ENCODE data around the gene DUSP10.
A peak's percentile ranks its signal among the peaks of the same experiment; 100 is the strongest.

The DUSP10 gene

DNA sequence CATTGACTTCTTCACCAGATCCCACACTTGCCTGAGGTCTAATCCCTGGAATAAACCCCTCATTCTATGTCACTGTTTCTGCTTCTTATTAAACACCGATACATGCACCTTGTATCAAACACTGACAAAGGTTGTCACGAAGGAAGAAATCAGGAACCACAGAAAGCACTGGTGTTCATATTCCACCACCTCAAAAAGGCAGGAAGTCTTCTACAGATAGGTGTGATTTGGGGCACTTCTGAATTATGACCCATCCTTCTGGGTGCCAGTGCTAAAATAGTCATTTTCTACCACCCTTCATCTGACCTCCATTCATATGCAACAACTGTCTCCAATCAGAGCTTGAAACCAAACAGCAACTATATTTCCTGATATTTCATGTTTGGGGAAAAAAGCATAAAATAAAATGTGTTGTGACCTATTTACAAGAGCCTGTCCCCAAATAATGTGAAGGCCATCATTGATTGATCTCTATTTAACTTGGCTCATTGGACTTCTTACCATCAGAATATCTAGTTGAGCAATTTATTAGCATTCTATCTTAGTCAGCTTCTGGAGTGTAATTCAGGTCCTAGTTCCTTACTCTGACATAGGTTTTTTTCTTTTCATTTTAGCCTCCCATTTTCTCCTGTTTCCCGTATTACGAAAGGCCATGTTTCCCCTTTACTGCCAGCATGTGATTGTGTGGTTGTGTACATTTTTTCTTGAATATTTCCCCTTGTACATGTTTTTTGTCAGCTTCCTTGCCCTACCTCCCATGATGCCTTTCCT lies 43.1 kb downstream of the DUSP10 start:
- TF ChIP-seq, protein P1, sequence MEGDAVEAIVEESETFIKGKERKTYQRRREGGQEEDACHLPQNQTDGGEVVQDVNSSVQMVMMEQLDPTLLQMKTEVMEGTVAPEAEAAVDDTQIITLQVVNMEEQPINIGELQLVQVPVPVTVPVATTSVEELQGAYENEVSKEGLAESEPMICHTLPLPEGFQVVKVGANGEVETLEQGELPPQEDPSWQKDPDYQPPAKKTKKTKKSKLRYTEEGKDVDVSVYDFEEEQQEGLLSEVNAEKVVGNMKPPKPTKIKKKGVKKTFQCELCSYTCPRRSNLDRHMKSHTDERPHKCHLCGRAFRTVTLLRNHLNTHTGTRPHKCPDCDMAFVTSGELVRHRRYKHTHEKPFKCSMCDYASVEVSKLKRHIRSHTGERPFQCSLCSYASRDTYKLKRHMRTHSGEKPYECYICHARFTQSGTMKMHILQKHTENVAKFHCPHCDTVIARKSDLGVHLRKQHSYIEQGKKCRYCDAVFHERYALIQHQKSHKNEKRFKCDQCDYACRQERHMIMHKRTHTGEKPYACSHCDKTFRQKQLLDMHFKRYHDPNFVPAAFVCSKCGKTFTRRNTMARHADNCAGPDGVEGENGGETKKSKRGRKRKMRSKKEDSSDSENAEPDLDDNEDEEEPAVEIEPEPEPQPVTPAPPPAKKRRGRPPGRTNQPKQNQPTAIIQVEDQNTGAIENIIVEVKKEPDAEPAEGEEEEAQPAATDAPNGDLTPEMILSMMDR (IDR thresholded peaks at IDR 0.05; ENCODE audit: insufficient read depth, low read length, missing control alignments) = no peak
- H3K4me3 ChIP-seq (ENCODE audit: low read depth, low read length) = no peak overlapping the region
- ChIA-PET CTCF (interaction anchor here (0.8 to 1.7 kb wide), 2 partner anchors 8 to 45 kb away, joined by 3 to 4 read pairs; no protein-coding TSS in a partner anchor), POLR2A (interaction anchor here (0.6 to 1.3 kb wide), 4 partner anchors 20 to 260 kb away, joined by 3 to 7 read pairs (median 5); partner anchors contain the start of gene DUSP10)
- DNase-seq (ENCODE audit: low read depth, low spot score) = no peak

- POLR2A ChIA-PET = interaction anchor here (1.3 kb wide), 1 partner anchor 20 kb away, joined by 6 read pairs; no protein-coding TSS in a partner anchor
- no peak overlapping the region for H3K4me3 ChIP-seq (ENCODE audit: low read depth, low read length)
- DNase-seq (ENCODE audit: low read depth, low spot score) = peak; percentile 56
- TF ChIP-seq, protein P1 (IDR thresholded peaks at IDR 0.05; ENCODE audit: insufficient read depth, low read length, missing control alignments) = no peak
- CTCF ChIA-PET = interaction anchor here (0.9 to 1.4 kb wide), 3 partner anchors 17 to 757 kb away, joined by 3 to 6 read pairs (median 4); no protein-coding TSS in a partner anchor
These were observed 43.9 kb downstream of the DUSP10 start for GRCh38 chr1:221697923-221698425.

DNA sequence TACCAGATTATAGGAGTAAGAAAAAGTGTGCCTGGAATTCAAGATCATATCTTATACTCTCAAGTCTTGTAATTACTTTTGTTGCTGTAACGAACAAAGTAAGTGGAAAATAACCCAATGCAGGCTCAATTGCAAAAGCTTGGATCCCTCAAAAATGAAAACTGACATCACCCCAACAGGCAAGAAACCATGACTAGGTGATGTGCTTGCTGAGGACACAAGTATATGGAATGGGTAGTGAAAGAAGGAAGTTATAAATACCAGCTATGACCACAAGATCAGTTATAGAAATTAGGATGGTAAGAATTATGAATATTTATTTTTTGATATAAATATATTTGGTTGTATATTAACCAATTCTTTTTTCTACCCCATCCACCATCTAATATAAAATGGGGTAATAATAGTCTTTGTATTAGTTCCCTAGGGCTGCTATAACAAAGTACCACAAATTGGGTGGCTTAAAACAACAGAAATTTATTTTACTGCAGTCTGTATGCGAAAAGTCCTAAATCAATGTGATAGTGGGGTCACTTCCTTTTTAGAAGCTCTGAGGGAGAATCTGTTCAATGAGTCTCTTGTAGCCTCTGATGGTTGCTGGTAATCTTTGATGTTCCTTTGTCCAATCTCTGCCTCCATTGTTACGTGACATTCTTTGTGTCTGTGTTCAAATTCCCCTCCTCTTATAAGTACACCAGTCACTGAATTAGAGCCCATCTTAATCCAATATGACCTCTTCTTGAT lies 45.0 kb downstream of the DUSP10 start:
- H3K4me3 ChIP-seq (ENCODE audit: low read depth, low read length) = no peak overlapping the region
- TF ChIP-seq, protein P1 (IDR thresholded peaks at IDR 0.05; ENCODE audit: insufficient read depth, low read length, missing control alignments) = no peak
- DNase-seq (ENCODE audit: low read depth, low spot score) = no peak
- ChIA-PET POLR2A (no interaction called here), CTCF (interaction anchor here (1.0 to 1.4 kb wide), 2 partner anchors 219 to 758 kb away, joined by 3 to 6 read pairs; no protein-coding TSS in a partner anchor)

DNA sequence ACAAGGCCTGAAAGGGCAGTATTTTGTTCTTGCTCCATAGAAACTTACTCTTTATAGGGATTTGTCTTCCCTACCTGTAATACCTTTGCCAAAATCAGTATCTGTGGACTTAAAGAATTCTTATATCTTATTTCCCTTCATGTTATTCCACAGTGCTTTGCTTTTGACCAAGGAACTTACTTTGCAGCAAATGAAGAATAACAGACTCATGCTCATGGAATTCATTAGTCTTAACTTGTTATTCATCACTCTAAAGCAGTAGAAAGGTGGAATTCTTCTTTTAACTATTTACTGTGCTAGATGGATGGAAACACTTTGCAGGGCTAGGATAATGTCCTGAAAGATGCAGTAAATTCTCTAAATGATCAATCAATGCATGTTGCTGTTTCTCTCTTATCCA lies 45.9 kb downstream of the DUSP10 start:
- POLR2A ChIA-PET = no interaction called here

DNA sequence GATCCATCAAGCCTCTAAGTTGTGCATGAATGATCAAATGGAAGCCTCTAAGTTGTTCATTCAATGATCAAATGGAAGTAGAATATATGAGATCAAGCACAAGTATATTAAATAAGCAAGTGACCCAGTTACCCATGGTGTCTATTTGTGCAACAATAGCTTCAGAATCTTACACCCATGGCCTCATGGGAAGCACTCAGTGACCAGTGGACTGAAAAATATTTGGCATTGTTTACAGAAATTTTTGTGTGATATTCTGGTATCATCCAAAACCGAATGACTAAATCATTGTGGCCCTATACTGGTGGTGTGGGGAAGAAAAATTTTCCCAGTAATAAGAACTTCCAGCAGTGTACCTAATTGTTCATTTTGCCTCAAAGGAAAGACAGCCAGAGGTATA lies 46.6 kb downstream of the DUSP10 start:
- DNase-seq (ENCODE audit: low read depth, low spot score) = no peak
- no peak overlapping the region for H3K4me3 ChIP-seq (ENCODE audit: low read depth, low read length)
- CTCF ChIA-PET = no interaction called here
- TF ChIP-seq, protein P1 (IDR thresholded peaks at IDR 0.05; ENCODE audit: insufficient read depth, low read length, missing control alignments) = no peak
- POLR2A ChIA-PET = no interaction called here

More for the DNA sequence above, 45.9 kb downstream of the DUSP10 start:
- CTCF ChIA-PET = no interaction called here
- H3K4me3 ChIP-seq (ENCODE audit: low read depth, low read length) = no peak overlapping the region
- TF ChIP-seq, protein P1 (IDR thresholded peaks at IDR 0.05; ENCODE audit: insufficient read depth, low read length, missing control alignments) = no peak
- DNase-seq (ENCODE audit: low read depth, low spot score) = no peak

DNA sequence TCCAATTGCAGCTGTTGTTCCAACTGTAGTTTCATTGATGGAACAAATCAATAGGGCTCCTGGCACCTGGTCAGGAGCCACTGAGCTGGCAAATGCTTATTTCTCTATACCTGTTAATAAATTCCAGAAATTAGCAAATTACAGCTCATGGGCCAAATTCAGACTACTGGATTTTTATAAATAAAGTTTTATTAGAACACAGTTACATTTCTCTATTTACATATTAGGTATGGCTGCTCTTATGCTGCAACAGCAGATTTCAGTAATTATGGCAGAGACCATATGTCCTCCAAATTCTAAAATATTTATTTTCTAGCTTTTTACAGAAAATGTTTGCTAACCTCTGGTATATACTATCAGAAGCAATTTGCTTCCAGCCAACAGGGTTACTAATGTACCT lies 47.8 kb downstream of the DUSP10 start:
- TF ChIP-seq, protein P1 (IDR thresholded peaks at IDR 0.05; ENCODE audit: insufficient read depth, low read length, missing control alignments) = no peak
- CTCF ChIA-PET = no interaction called here
- POLR2A ChIA-PET = no interaction called here
- DNase-seq (ENCODE audit: low read depth, low spot score) = no peak
- H3K4me3 ChIP-seq (ENCODE audit: low read depth, low read length) = no peak overlapping the region
